Type B pancreatic cell (in vitro differentiated cells): ENCODE measurements around the gene FRAT2. TPM values are rescaled to one million over a fixed set of nuclear protein-coding genes. Genes with fewer than 3 reads are reported as not detected.

Experiments
- DNase-seq: peaks from one replicate; pipeline ENCODE4 v3.0.0; 2021; ENCODE audit warnings: mixed read lengths; ENCODE audit not compliant: unreplicated experiment; ENCODE audit errors: extremely low spot score
- H3K27ac Mint-ChIP-seq: 2 replicates; pipeline ENCODE4 v1.8.0; 2021; ENCODE audit warnings: mild to moderate bottlenecking, mixed read lengths
- H3K27me3 Mint-ChIP-seq: 2 replicates; pipeline ENCODE4 v1.8.0; 2021; ENCODE audit warnings: mixed read lengths
- H3K36me3 Mint-ChIP-seq: 2 replicates; pipeline ENCODE4 v1.8.0; 2021; ENCODE audit warnings: mixed read lengths
- H3K4me1 Mint-ChIP-seq: one replicate; pipeline ENCODE4 v1.8.0; 2021; ENCODE audit warnings: mixed read lengths; ENCODE audit not compliant: unreplicated experiment
- H3K4me3 Mint-ChIP-seq: 2 replicates; pipeline ENCODE4 v1.8.0; 2021; ENCODE audit warnings: mild to moderate bottlenecking, mixed read lengths
- H3K9me3 Mint-ChIP-seq: 2 replicates; pipeline ENCODE4 v1.8.0; 2021; ENCODE audit warnings: mixed read lengths
- total RNA-seq: library from RNA; stranded (reverse); gene quantifications from 2 replicates; pipeline ENCODE4 v1.2.1, GENCODE V29; 2021; ENCODE audit warnings: low replicate concordance
- TF ChIP-seq, protein P1 (sequence below): fragments of 200-600 bp; sonication (generic); conservative IDR thresholded peaks from 2 replicates; pipeline ENCODE4 v1.5.0; 2021; ENCODE audit warnings: antibody characterized with exemption, mild to moderate bottlenecking

FRAT2 gene
- total RNA-seq, 1 donor from 2014 or later: 23.1 TPM

DNA sequence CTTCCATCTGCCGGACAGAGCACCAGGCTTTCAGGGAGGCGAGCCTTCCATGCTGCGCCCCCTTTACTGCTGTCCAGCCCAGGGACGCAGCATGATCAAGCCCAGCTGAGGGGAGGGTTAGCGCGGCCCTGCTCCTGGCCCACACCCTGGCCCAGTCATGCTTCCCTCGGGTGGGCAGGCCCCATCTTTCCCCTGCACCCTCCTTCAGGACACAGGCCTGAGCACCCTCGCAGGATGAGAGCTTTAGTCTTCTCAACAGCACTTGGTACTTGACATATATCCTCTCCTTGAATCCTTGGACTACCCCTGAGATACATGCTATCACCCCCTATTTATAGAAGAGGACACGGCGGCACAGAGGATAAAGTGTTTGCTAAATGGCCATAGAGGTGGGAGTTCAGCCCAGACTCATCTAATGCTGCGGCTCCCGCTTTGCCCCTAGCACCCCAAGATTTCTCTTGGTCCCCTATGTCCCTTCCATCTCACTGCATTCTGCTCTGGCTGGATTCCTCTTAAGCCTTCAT is 32.7 kb upstream of the FRAT2 start:
- H3K4me3 Mint-ChIP-seq: no peak overlapping the region
- peaks cover 22% of the 10 kb centered on the region for H3K36me3 Mint-ChIP-seq
- no peak overlapping the region for H3K27ac Mint-ChIP-seq
- H3K9me3 Mint-ChIP-seq: no peaks in the 10 kb centered on the region
- H3K27me3 Mint-ChIP-seq: no peaks in the 10 kb centered on the region
- no peak for DNase-seq
- TF ChIP-seq, protein P1, sequence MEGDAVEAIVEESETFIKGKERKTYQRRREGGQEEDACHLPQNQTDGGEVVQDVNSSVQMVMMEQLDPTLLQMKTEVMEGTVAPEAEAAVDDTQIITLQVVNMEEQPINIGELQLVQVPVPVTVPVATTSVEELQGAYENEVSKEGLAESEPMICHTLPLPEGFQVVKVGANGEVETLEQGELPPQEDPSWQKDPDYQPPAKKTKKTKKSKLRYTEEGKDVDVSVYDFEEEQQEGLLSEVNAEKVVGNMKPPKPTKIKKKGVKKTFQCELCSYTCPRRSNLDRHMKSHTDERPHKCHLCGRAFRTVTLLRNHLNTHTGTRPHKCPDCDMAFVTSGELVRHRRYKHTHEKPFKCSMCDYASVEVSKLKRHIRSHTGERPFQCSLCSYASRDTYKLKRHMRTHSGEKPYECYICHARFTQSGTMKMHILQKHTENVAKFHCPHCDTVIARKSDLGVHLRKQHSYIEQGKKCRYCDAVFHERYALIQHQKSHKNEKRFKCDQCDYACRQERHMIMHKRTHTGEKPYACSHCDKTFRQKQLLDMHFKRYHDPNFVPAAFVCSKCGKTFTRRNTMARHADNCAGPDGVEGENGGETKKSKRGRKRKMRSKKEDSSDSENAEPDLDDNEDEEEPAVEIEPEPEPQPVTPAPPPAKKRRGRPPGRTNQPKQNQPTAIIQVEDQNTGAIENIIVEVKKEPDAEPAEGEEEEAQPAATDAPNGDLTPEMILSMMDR: no peak
- H3K4me1 Mint-ChIP-seq: no peaks in the 10 kb centered on the region

DNA sequence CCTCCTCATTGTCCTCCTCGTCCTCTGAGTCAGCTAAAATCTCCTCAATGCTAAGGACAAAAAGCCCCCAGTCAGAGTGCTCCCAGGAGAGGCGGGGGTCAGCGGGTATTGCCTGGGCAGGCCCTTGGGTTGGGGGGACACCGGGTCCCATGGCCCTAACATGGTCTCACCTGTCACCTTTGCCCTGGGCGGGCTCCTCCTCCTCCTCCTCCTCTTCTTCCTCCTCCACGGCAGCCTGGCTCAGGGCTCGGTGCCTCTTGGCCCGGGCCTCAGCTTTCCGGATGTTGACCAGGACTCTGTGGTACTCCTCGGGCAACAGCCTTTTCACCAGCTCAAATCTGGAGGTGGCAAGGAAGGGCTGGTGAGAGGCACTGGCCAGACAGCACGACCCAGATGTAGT is 32.0 kb upstream of the FRAT2 start:
- Mint-ChIP-seq H3K9me3 (no peaks in the 10 kb centered on the region), H3K36me3 (peaks cover 16% of the 10 kb centered on the region), H3K27ac (no peak overlapping the region), H3K4me3 (no peak overlapping the region), H3K27me3 (no peaks in the 10 kb centered on the region), H3K4me1 (no peaks in the 10 kb centered on the region)
- DNase-seq: no peak
- TF ChIP-seq, protein P1: no peak

DNA sequence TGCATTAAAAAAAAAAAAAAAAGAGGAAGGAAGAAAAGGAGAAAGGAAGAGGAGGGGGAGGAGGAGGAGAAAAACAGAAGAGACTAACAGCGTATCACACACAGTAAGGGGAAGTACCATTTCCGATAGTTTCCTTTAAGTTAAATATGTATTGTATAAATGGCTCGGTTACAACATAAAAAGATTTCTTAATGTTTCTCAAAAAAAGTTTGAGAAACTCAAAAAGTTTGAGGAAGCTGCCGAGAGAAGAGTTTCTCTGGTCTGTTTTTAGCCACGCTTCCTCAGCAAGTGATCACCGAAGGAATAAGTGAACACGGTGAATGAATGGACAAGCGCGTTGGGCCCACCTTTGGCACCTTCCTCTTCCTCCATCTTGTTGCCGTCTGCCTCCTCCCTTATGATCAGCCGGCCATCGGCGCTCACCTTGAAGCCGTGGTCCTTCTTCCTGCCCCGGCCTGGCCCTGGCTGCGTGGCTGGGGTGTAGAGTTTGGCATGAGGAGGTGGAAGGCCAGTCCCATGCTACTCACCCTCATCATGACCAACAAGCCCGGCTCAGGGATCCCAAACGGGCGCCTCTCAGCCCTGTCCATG is 31.3 kb upstream of the FRAT2 start:
- Mint-ChIP-seq H3K27ac (no peak overlapping the region), H3K36me3 (peaks cover 16% of the 10 kb centered on the region), H3K4me1 (no peaks in the 10 kb centered on the region), H3K4me3 (no peak overlapping the region), H3K9me3 (no peaks in the 10 kb centered on the region), H3K27me3 (no peaks in the 10 kb centered on the region)
- DNase-seq: no peak
- TF ChIP-seq, protein P1: no peak

DNA sequence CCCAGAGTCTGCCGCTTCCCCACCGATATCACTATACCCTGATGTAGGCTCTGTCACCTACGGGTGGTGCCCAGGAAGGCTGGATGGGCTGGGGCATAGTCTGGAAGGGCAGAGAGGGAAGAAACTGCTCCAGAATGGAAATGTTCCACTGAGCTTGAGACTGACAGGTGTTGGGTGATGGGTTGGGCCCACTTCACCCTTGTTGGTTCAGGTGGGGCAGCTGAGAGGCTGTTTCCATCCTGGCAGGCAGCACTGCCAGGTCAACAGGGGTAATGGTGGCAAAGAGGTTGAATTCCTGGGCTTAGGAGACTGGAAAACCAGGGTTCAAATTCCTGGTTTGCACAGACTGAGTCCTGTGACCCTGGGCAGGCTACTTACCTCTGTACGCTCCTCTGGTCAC is 28.5 kb upstream of the FRAT2 start:
- no peak for DNase-seq
- no peaks in the 10 kb centered on the region for H3K27me3 Mint-ChIP-seq
- no peak overlapping the region for H3K4me3 Mint-ChIP-seq
- H3K27ac Mint-ChIP-seq: peak overlapping the region; percentile 63
- H3K4me1 Mint-ChIP-seq: no peaks in the 10 kb centered on the region
- no peaks in the 10 kb centered on the region for H3K9me3 Mint-ChIP-seq
- TF ChIP-seq, protein P1: no peak
- peaks cover 20% of the 10 kb centered on the region for H3K36me3 Mint-ChIP-seq

DNA sequence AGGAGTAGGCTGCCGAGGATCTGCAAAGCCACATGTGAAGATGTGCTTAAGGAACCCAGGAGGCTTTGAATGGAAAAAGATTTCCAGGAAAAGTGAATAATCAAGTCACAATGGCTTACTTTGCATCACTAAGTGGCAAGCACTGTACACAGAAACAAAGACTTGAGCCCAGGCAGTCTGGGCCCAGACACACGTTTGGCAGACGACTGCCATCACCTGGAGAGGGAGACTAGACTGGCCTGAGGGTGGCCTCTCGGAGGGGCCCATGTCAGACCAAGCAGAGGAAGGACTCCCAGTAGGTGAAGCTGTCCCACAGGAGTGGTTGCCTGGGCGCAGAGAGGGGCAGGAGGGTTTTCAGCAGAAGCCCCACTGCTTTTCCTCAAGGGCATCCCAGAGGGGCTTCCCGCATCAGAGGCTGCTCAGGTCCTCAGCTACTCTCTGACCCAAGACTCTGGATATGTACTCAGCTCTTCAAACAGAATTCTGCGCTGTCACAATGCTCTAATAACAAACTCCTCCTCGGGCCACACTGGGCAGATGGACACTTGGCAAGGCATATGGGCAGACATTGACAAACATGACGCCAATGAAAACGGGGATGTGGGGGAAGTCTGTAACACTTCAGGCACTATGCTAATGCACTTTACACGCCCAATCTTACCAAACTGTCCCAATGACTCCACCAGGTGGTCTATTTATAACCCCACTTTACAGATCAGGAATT is 27.9 kb upstream of the FRAT2 start:
- Mint-ChIP-seq H3K9me3 (no peaks in the 10 kb centered on the region), H3K4me3 (no peak overlapping the region), H3K27me3 (no peaks in the 10 kb centered on the region), H3K36me3 (peaks cover 20% of the 10 kb centered on the region), H3K4me1 (no peaks in the 10 kb centered on the region), H3K27ac (peak overlapping the region; percentile 63)
- TF ChIP-seq, protein P1: no peak
- DNase-seq: no peak
